GM23338 (cell line): Measurements from ENCODE around the gene MAGI1. TPM values are rescaled to one million over a fixed set of nuclear protein-coding genes. Genes with fewer than 3 reads are reported as not detected.

Experiments
- ATAC-seq: fragments of 200-7000 bp; cut with Tn5 transposase; 3 replicates; pipeline ENCODE4 v1.9.1; 2020
- DNase-seq: peaks from one replicate; pipeline ENCODE4 v3.0.0-alpha.2; 2015; ENCODE audit warnings: low spot score
- H2AFZ ChIP-seq: fragments of 200-600 bp; sonication (generic); 2 replicates; pipeline ENCODE4 v1.8.0; 2016; ENCODE audit warnings: antibody characterized with exemption, mild to moderate bottlenecking, moderate library complexity
- H3F3A ChIP-seq: fragments of 200-600 bp; sonication (generic); replicated peaks from 2 replicates; pipeline ENCODE4 v1.8.0; 2017; ENCODE audit warnings: antibody characterized with exemption, mixed run types, low read depth
- H3K27ac ChIP-seq: fragments of 200-600 bp; sonication (generic); 2 replicates; pipeline ENCODE4 v1.6.1; 2016; ENCODE audit warnings: low read depth
- H3K27me3 ChIP-seq: fragments of 200-600 bp; sonication (generic); 2 replicates; pipeline ENCODE4 v1.8.0; 2016; ENCODE audit warnings: mild to moderate bottlenecking, mixed run types, moderate library complexity; ENCODE audit not compliant: insufficient read depth
- H3K36me3 ChIP-seq: fragments of 200-600 bp; sonication (generic); 2 replicates; pipeline ENCODE4 v1.8.0; 2016; ENCODE audit warnings: mild to moderate bottlenecking; ENCODE audit not compliant: insufficient read depth
- H3K4me1 ChIP-seq: fragments of 200-600 bp; sonication (generic); 2 replicates; pipeline ENCODE4 v1.8.0; 2016; ENCODE audit warnings: mild to moderate bottlenecking, moderate library complexity; ENCODE audit not compliant: insufficient read depth
- H3K4me2 ChIP-seq: fragments of 200-600 bp; sonication (generic); 2 replicates; pipeline ENCODE4 v1.7.1; 2017; ENCODE audit warnings: mixed run types
- H3K4me3 ChIP-seq: fragments of 200-600 bp; sonication (generic); 2 replicates; pipeline ENCODE4 v1.6.1; 2016; ENCODE audit warnings: mixed run types
- H3K79me2 ChIP-seq: fragments of 200-600 bp; sonication (generic); replicated peaks from 2 replicates; pipeline ENCODE4 v1.8.0; 2017; ENCODE audit warnings: mild to moderate bottlenecking; ENCODE audit not compliant: insufficient read depth
- H3K9me2 ChIP-seq: fragments of 200-600 bp; sonication (generic); 2 replicates; pipeline ENCODE4 v1.8.0; 2017; ENCODE audit not compliant: insufficient read depth
- H4K20me1 ChIP-seq: fragments of 200-600 bp; sonication (generic); replicated peaks from 2 replicates; pipeline ENCODE4 v1.8.0; 2017; ENCODE audit warnings: mild to moderate bottlenecking; ENCODE audit not compliant: insufficient read depth
- H3K27ac Mint-ChIP-seq: 2 replicates; pipeline ENCODE4 v1.8.0; 2020; ENCODE audit warnings: inconsistent platforms, mild to moderate bottlenecking, moderate library complexity, mixed read lengths
- H3K27me3 Mint-ChIP-seq: 3 replicates; pipeline ENCODE4 v1.8.0; 2022; ENCODE audit warnings: low read depth, mild to moderate bottlenecking, moderate library complexity, mixed read lengths, inconsistent platforms; ENCODE audit not compliant: insufficient read depth, poor library complexity
- H3K36me3 Mint-ChIP-seq: 3 replicates; pipeline ENCODE4 v1.8.0; 2021; ENCODE audit warnings: low read depth, mild to moderate bottlenecking, inconsistent platforms, moderate library complexity, mixed read lengths
- H3K4me1 Mint-ChIP-seq: 3 replicates; pipeline ENCODE4 v1.8.0; 2020; ENCODE audit warnings: mild to moderate bottlenecking, inconsistent platforms, mixed read lengths
- H3K4me3 Mint-ChIP-seq: 3 replicates; pipeline ENCODE4 v1.8.0; 2021; ENCODE audit warnings: moderate library complexity, mild to moderate bottlenecking, inconsistent platforms, mixed read lengths
- H3K9me3 Mint-ChIP-seq: 3 replicates; pipeline ENCODE4 v1.8.0; 2020; ENCODE audit warnings: moderate library complexity, mild to moderate bottlenecking, inconsistent platforms, mixed read lengths
- CREB1 ChIP-seq: fragments of 250-450 bp; sonication (Bioruptor Pico); IDR thresholded peaks from 2 replicates; pipeline ENCODE4 v1.5.0; 2020; ENCODE audit warnings: low read depth, mild to moderate bottlenecking, moderate library complexity
- CTCF ChIP-seq, 2 experiments: fragments of 200-600 bp in 1 of 2; sonication (generic) in 1 of 2; conservative IDR thresholded peaks; 2 replicates each; pipeline versions ENCODE4 v1.5.1 to v1.6.1; 2016 to 2017; ENCODE audit warnings: antibody characterized with exemption in 2 of 2, low read depth in 2 of 2, mild to moderate bottlenecking in 2 of 2, moderate library complexity in 1 of 2
- EZH2 ChIP-seq: fragments of 200-600 bp; sonication (generic); IDR thresholded peaks from one replicate; pipeline ENCODE4 v1.8.0; 2017; ENCODE audit warnings: antibody characterized with exemption, mild to moderate bottlenecking, low read depth; ENCODE audit not compliant: unreplicated experiment
- EZH2phosphoT487 ChIP-seq: fragments of 200-600 bp; sonication (generic); IDR thresholded peaks from one replicate; pipeline ENCODE4 v1.8.1; 2018; ENCODE audit warnings: antibody characterized with exemption; ENCODE audit not compliant: unreplicated experiment
- STAT1 ChIP-seq: IDR thresholded peaks from one replicate; pipeline ENCODE4 v1.6.1; 2016; ENCODE audit warnings: antibody characterized with exemption; ENCODE audit not compliant: unreplicated experiment
- ZNF114 ChIP-seq: fragments of 250-450 bp; sonication (Bioruptor Pico); IDR thresholded peaks from 2 replicates; pipeline ENCODE4 v1.5.0; 2020; ENCODE audit warnings: mild to moderate bottlenecking, moderate library complexity
- polyA plus RNA-seq: library from polyadenylated mRNA; unstranded; fragments of >200 nt; fragmentation: Nextera tagmentation; extraction: Ambion mirVana; gene quantifications from 2 replicates; pipeline ENCODE4 v1.2.1, GENCODE V29; 2016
- total RNA-seq: library from RNA; depleted of rRNA; stranded (reverse); fragments of >200 nt; shearing (Covaris generic); gene quantifications from 2 replicates; pipeline ENCODE4 v1.2.3, GENCODE V29; 2014
- TF ChIP-seq, protein P1 (sequence below): fragments of 250-450 bp; sonication (Bioruptor Pico); IDR thresholded peaks from 2 replicates; pipeline ENCODE4 v1.5.0; 2020; ENCODE audit warnings: mild to moderate bottlenecking, moderate library complexity
- TF ChIP-seq, protein P2 (sequence below): IDR thresholded peaks from 2 replicates; pipeline ENCODE4 v1.6.1; 2016; ENCODE audit warnings: antibody characterized with exemption
- TF ChIP-seq, protein P3 (sequence below): IDR thresholded peaks from one replicate; pipeline ENCODE4 v1.6.1; 2018; ENCODE audit warnings: antibody characterized with exemption; ENCODE audit not compliant: unreplicated experiment

The MAGI1 gene
- total and polyA plus RNA-seq, 2 experiments from 2014 or later = 27.4 to 71.2 TPM

GRCh38 chr3:65952842-65953241 is 85.9 kb downstream of the MAGI1 start (continued):
- TF ChIP-seq, protein P1, sequence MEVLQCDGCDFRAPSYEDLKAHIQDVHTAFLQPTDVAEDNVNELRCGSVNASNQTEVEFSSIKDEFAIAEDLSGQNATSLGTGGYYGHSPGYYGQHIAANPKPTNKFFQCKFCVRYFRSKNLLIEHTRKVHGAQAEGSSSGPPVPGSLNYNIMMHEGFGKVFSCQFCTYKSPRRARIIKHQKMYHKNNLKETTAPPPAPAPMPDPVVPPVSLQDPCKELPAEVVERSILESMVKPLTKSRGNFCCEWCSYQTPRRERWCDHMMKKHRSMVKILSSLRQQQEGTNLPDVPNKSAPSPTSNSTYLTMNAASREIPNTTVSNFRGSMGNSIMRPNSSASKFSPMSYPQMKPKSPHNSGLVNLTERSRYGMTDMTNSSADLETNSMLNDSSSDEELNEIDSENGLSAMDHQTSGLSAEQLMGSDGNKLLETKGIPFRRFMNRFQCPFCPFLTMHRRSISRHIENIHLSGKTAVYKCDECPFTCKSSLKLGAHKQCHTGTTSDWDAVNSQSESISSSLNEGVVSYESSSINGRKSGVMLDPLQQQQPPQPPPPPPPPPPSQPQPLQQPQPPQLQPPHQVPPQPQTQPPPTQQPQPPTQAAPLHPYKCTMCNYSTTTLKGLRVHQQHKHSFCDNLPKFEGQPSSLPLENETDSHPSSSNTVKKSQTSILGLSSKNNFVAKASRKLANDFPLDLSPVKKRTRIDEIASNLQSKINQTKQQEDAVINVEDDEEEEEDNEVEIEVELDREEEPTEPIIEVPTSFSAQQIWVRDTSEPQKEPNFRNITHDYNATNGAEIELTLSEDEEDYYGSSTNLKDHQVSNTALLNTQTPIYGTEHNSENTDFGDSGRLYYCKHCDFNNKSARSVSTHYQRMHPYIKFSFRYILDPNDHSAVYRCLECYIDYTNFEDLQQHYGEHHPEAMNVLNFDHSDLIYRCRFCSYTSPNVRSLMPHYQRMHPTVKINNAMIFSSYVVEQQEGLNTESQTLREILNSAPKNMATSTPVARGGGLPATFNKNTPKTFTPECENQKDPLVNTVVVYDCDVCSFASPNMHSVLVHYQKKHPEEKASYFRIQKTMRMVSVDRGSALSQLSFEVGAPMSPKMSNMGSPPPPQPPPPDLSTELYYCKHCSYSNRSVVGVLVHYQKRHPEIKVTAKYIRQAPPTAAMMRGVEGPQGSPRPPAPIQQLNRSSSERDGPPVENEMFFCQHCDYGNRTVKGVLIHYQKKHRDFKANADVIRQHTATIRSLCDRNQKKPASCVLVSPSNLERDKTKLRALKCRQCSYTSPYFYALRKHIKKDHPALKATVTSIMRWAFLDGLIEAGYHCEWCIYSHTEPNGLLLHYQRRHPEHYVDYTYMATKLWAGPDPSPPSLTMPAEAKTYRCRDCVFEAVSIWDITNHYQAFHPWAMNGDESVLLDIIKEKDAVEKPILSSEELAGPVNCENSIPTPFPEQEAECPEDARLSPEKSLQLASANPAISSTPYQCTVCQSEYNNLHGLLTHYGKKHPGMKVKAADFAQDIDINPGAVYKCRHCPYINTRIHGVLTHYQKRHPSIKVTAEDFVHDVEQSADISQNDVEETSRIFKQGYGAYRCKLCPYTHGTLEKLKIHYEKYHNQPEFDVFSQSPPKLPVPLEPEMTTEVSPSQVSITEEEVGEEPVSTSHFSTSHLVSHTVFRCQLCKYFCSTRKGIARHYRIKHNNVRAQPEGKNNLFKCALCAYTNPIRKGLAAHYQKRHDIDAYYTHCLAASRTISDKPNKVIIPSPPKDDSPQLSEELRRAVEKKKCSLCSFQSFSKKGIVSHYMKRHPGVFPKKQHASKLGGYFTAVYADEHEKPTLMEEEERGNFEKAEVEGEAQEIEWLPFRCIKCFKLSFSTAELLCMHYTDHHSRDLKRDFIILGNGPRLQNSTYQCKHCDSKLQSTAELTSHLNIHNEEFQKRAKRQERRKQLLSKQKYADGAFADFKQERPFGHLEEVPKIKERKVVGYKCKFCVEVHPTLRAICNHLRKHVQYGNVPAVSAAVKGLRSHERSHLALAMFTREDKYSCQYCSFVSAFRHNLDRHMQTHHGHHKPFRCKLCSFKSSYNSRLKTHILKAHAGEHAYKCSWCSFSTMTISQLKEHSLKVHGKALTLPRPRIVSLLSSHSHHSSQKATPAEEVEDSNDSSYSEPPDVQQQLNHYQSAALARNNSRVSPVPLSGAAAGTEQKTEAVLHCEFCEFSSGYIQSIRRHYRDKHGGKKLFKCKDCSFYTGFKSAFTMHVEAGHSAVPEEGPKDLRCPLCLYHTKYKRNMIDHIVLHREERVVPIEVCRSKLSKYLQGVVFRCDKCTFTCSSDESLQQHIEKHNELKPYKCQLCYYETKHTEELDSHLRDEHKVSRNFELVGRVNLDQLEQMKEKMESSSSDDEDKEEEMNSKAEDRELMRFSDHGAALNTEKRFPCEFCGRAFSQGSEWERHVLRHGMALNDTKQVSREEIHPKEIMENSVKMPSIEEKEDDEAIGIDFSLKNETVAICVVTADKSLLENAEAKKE (CRISPR knock-in tag) = no peak
- TF ChIP-seq ZNF114 (CRISPR knock-in tag) = peak; percentile 36; the same call in 1 of the 2 replicates
- no peak for TF ChIP-seq EZH2

GRCh38 chr3:65951836-65952505 is 86.7 kb downstream of the MAGI1 start:
- Mint-ChIP-seq H3K27me3 (peaks cover 13% of the 10 kb centered on the region), H3K4me3 (no peak overlapping the region), H3K36me3 (peaks cover 4% of the 10 kb centered on the region; the same call in 1 of the 3 replicates), H3K9me3 (no peaks in the 10 kb centered on the region), H3K4me1 (peaks cover 71% of the 10 kb centered on the region), H3K27ac (peak overlapping the region; percentile 99)
- Histone ChIP-seq H3F3A (no peaks in the 10 kb centered on the region), H3K4me3 (no peak overlapping the region), H2AFZ (no peak overlapping the region), H3K27ac (peak overlapping the region; percentile 92; the same call in 1 of the 2 replicates), H3K9me2 (no peaks in the 10 kb centered on the region), H4K20me1 (no peaks in the 10 kb centered on the region; the same call in 1 of the 2 replicates), H3K4me1 (peaks cover 61% of the 10 kb centered on the region), H3K79me2 (peaks cover 54% of the 10 kb centered on the region), H3K4me2 (no peak overlapping the region), H3K27me3 (0 out of 2 replicates have a peak, but pooled peaks cover 5% of the 10 kb centered on the region), H3K36me3 (no peaks in the 10 kb centered on the region)
- ATAC-seq (no peak), DNase-seq (no peak)
- TF ChIP-seq, protein P2, sequence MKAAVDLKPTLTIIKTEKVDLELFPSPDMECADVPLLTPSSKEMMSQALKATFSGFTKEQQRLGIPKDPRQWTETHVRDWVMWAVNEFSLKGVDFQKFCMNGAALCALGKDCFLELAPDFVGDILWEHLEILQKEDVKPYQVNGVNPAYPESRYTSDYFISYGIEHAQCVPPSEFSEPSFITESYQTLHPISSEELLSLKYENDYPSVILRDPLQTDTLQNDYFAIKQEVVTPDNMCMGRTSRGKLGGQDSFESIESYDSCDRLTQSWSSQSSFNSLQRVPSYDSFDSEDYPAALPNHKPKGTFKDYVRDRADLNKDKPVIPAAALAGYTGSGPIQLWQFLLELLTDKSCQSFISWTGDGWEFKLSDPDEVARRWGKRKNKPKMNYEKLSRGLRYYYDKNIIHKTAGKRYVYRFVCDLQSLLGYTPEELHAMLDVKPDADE = no peak
- no peak for TF ChIP-seq CTCF (conservative IDR thresholded peaks at IDR 0.05; ENCODE audit: low read depth in 2 of 2)
- TF ChIP-seq EZH2phosphoT487 = no peak
- no peak for TF ChIP-seq EZH2
- TF ChIP-seq CREB1 (CRISPR knock-in tag) = no peak
- TF ChIP-seq, protein P3, sequence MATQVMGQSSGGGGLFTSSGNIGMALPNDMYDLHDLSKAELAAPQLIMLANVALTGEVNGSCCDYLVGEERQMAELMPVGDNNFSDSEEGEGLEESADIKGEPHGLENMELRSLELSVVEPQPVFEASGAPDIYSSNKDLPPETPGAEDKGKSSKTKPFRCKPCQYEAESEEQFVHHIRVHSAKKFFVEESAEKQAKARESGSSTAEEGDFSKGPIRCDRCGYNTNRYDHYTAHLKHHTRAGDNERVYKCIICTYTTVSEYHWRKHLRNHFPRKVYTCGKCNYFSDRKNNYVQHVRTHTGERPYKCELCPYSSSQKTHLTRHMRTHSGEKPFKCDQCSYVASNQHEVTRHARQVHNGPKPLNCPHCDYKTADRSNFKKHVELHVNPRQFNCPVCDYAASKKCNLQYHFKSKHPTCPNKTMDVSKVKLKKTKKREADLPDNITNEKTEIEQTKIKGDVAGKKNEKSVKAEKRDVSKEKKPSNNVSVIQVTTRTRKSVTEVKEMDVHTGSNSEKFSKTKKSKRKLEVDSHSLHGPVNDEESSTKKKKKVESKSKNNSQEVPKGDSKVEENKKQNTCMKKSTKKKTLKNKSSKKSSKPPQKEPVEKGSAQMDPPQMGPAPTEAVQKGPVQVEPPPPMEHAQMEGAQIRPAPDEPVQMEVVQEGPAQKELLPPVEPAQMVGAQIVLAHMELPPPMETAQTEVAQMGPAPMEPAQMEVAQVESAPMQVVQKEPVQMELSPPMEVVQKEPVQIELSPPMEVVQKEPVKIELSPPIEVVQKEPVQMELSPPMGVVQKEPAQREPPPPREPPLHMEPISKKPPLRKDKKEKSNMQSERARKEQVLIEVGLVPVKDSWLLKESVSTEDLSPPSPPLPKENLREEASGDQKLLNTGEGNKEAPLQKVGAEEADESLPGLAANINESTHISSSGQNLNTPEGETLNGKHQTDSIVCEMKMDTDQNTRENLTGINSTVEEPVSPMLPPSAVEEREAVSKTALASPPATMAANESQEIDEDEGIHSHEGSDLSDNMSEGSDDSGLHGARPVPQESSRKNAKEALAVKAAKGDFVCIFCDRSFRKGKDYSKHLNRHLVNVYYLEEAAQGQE = no peak
- no peak for TF ChIP-seq STAT1
